DND-41 (cell line): Measurements from ENCODE around the gene MARCHF10.

Experiments
- CTCF ChIP-seq: IDR thresholded peaks from 2 replicates; pipeline ENCODE4 v1.5.1; 2012; ENCODE audit warnings: borderline replicate concordance, low read length, moderate library complexity, mild to moderate bottlenecking; ENCODE audit not compliant: poor library complexity, severe bottlenecking; ENCODE audit errors: extremely low read depth
- EZH2 ChIP-seq: IDR thresholded peaks from 3 replicates; pipeline ENCODE4 v1.6.1; 2012; ENCODE audit warnings: borderline replicate concordance, low read depth, mild to moderate bottlenecking, moderate library complexity, low read length, inconsistent platforms; ENCODE audit not compliant: severe bottlenecking

- TF ChIP-seq CTCF (no peak), EZH2 (no peak)
Measured at GRCh38 chr17:62681061-62681938, 126.8 kb downstream of the MARCHF10 start.
